SIG-M5 (cell line): Measurements from ENCODE around the gene FOLR2.
"Not testable (repeated sequence)": the region's sequence is repeated elsewhere in the genome, so short reads cannot be mapped to it uniquely, and the experiment has no call there.

ENCODE experiments used
- DNase-seq: peaks from one replicate; lab custom pipeline; 2025; lab: John Stamatoyannopoulos, UW

Gene FOLR2

GRCh38 chr11:72206794-72207193 is 9.8 kb upstream of the FOLR2 start:
- not testable (repeated sequence) for DNase-seq

- no peak for DNase-seq
These were observed 8.3 kb upstream of the FOLR2 start for GRCh38 chr11:72208281-72208680.

GRCh38 chr11:72209101-72209500 is 7.5 kb upstream of the FOLR2 start:
- DNase-seq = no peak

- no peak for DNase-seq
These were observed 1.2 kb downstream of the FOLR2 start for GRCh38 chr11:72217841-72218240.

DNA sequence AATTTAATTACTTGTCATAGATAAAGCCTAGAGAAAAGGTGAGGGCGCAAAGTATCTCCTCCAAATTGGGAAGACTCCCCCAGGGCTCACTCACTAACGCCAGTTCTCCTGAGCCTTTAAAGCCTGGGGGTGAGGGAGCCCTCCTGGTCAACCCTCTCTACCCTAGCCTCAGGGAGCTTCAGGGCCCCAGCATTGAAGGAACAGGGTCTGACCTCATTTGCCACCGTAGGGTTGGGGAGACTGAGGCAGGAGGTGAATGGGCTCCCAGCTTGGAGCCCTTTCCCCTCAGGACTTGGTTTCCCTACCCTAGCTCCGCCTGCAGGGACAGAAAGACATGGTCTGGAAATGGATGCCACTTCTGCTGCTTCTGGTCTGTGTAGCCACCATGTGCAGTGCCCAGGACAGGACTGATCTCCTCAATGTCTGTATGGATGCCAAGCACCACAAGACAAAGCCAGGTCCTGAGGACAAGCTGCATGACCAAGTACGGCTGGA is 1.7 kb downstream of the FOLR2 start:
- DNase-seq = no peak

DNA sequence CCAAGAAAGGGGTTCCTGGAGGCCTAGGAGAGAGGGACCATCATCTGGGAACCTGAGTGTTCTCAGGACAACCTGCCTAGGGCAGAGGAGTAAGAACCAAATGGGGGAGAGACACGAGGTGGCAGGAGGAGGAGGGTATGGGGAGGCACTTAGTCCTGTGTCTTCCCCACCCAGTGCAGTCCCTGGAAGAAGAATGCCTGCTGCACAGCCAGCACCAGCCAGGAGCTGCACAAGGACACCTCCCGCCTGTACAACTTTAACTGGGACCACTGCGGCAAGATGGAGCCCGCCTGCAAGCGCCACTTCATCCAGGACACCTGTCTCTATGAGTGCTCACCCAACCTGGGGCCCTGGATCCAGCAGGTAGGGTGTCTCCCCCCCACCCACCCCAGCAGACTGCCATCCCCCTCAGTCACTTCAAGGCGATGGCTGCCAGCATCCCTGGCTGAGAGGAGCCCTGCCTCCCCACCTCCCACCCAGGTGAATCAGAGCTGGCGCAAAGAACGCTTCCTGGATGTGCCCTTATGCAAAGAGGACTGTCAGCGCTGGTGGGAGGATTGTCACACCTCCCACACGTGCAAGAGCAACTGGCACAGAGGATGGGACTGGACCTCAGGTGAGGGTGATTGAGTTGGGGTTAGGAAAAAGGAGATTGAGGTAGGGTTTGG is 4.2 kb downstream of the FOLR2 start:
- no peak for DNase-seq

- DNase-seq = no peak
These were observed 4.9 kb downstream of the FOLR2 start for GRCh38 chr11:72221386-72222075.

DNA sequence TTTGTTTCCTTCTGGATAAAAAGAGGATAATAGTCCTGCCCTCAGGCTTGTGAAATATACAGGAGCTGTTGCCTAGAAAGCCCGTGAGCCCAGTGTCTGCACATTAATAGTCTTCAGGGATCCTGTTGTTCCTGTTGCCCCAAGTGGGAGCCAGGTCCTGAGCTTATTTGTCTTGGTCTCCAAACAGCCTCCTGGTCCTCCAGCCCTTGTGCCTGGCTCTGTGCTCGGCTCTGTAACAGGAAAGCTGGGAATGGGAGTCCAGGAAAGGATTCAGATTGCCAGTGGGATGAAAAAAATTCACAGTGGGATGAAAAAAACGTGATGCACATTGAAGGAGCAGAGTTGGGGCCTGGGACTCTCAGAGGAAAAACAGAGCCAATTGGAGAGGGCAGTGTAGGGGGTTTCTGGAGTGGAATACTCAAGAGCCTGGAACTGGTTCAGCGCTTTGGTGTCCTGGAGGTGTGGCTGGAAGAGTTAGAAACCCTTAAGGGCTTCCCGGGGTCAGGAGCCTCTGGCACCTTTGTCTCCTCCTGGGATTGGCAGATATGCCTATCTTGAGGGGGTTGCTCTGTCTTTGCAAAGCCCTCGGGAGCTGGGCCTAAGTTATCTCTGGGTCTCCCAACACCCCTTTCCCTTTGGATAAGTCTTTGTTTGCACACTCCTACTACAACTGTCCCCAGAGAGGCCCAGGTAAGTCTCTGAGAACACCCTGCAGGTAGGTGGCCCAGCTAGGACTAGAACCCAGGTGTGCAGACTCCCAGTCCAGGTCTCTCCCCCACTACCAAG is 5.7 kb downstream of the FOLR2 start:
- no peak for DNase-seq

DNA sequence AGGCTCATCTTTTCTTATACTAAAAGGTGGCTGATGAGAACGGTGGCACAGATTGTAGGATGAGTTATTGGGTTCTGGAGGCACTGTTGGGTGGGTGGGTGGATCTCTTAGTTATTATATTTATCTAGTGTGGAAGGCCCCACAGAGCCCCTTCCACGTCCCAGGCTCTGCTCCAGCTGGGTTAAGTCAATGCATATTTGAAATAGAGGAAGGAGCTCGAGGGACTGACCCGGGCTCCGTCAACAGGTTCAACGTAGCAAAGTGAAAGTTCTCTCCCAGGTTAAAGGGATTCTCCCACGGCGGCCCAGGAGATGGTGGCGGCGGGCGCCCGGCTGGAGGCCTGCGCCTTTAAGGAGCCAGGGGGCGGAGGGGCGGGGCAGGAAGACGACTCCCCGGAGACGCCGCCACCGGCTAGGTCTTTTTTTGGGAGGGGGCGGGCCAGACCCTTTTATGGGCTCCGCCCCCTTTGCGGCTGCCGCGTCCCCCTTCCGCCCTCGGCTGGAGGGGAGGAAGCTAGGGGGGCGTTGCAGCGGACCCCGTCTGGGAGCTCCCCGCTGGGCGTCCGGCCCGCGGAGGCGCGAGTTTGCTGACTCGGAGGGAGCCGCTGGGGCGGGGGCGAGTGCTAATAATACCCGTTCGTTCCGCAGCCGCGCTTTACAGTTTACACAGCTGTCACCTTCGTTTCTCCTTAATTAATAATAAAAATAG is 6.5 kb downstream of the FOLR2 start:
- DNase-seq = peak; percentile 79

GRCh38 chr11:72223615-72224563 is 7.3 kb downstream of the FOLR2 start:
- no peak for DNase-seq

GRCh38 chr11:72224564-72225410 is 8.2 kb downstream of the FOLR2 start, which contains the start of gene INPPL1:
Gene INPPL1 (plus strand): TSS chr11:72224767. CDS start chr11:72224985, 218 bp downstream.
- no peak for DNase-seq

DNA sequence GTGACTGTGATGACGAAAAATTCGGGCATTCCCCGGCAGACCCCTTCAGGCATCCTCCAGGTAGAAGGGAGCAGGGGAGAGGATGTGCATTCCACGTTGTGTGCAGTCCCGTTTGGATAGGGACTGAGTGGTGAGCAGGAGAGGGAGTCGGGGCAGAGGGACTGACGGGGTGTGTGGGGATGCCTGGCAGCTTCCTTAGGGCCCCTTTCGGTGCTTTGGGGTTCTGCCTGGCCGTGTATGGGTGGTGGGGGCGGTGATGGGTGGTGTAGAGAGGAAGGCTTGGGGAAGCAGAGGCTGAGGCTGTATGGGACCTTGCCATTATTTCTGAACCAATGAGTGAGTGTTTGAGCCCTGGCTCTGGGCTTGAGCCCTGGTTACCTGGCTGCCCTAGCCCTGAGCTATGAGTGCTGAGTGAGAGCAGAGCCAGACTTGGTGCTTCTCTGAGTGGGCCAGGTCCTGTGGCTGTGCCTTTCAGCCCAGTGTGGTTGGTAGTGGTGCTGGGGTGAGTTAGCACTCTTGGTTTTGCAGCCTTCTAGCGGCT is 8.9 kb downstream of the FOLR2 start:
- no peak for DNase-seq

DNA sequence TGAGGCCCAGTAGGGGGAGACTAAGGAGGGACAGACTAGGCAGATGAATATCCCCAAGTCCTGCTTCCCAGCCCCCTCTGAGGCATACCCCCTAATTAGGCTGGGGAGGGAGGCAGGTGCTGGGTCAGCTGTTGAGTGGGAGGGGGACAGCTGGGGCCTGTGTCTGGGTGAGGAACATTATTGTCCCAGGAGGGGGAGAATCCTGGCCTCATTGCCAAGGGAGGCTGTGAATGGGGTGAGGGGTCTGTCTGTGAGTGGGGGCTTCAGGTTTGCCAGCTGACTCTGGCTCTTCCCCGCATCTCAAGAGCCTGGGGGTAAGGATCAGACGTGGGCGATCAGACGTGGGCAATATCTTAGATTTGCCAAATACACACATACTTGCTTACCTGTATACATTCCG is 10.1 kb downstream of the FOLR2 start:
- DNase-seq = no peak

- DNase-seq = no peak
These were observed 11.0 kb downstream of the FOLR2 start for GRCh38 chr11:72227316-72228228.

DNA sequence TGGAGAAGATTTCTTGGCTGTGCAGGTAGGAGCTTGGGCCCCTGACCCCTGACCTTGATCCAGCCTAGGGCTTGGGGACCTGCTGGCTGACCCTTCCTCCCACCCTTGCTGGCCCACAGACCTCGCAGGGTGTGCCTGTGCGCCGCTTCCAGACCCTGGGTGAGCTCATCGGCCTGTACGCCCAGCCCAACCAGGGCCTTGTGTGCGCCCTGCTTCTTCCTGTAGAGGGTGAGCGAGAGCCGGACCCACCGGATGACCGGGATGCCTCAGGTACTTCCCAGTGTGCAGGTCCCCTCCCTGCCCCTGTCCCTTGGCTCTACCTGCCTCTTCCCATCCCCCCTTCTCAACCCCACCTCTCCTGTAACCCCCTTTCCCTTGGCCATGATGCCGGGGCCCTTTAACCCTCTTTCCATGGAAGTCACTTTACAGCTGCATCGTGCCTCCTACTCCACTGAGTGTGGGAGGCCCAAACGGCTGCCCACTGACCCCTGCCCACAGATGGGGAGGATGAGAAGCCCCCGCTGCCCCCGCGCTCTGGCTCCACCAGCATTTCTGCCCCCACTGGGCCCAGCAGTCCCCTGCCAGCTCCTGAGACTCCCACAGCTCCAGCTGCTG is 11.7 kb downstream of the FOLR2 start:
- no peak for DNase-seq

DNA sequence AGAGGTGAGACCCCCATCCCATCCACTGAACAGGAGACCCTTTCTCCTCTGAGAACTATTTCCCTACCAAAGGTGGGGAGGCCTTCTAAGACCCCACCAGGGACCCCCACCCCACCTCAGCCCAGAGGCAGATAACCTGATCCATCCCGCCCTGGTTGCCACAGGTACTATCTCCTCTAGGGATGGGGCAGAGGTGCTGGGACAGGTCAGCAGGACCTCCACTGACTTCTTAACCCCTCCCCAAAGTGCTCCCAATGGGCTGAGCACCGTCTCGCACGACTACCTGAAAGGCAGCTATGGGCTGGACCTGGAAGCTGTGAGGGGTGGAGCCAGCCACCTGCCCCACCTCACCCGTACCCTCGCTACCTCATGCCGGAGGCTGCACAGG is 12.2 kb downstream of the FOLR2 start:
- no peak for DNase-seq

DNA sequence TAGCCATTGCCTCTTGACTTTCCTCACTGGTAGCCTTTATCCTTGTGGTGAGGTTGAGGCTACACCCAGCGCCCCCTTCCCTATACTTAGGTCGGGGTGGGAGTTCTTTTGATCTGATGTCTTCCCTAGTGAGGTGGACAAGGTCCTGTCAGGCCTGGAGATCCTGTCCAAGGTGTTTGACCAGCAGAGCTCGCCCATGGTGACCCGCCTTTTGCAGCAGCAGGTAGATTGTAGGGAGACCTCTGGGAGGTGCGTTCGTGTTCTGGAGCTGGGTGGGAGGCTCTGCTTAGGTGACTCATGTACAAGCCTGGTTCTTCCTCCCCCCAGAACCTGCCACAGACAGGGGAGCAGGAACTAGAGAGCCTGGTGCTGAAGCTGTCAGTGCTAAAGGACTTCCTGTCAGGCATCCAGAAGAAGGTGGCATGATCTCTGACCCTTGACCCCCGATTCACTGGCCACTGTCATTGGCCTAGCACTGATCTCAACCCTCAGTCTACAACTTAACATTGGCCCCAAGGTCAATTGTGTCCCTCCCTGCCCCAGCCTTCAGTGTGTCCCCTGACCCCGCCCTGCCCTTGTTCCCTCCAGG is 12.8 kb downstream of the FOLR2 start:
- DNase-seq = no peak
